ENCODE measurements around the gene REEP6.

GRCh38 chr19:1508507-1508856, 17.5 kb downstream of the REEP6 start:
- TF ChIP-seq GATA2 (IDR thresholded peaks at IDR 0.05; ENCODE audit: low read depth, low read length) (no peak), GATA3 (IDR thresholded peaks at IDR 0.05; ENCODE audit: low read depth, low read length) (no peak)

Measured in SH-SY5Y (cell line).